Femur (tissue), 1 donor: ENCODE results near the gene FCN2.

Experiments used
- DNase-seq: peaks from one replicate; pipeline ENCODE4 v3.0.0-alpha.2; 2017

Gene FCN2

GRCh38 chr9:134913041-134913712 lies 32.6 kb downstream of the FCN2 start:
- DNase-seq = peak; percentile 4

GRCh38 chr9:134913713-134914500 lies 33.3 kb downstream of the FCN2 start:
- peak; percentile 6 for DNase-seq

- DNase-seq = peak; percentile 4
Observed at GRCh38 chr9:134914501-134914834, 33.9 kb downstream of the FCN2 start.

GRCh38 chr9:134915046-134915985 lies 34.7 kb downstream of the FCN2 start:
- DNase-seq = peak; percentile 6

- peak; percentile 7 for DNase-seq
Observed at GRCh38 chr9:134916161-134916665, 35.6 kb downstream of the FCN2 start.

GRCh38 chr9:134917431-134918373 lies 37.1 kb downstream of the FCN2 start, which contains the start of gene FCN1:
FCN1 (minus strand) TSS chr9:134917912; CDS start chr9:134917871, 41 bp downstream.
- DNase-seq = peak; percentile 24

GRCh38 chr9:134918646-134919045 lies 38.0 kb downstream of the FCN2 start:
- peak; percentile 12 for DNase-seq

GRCh38 chr9:134919303-134919702 lies 38.7 kb downstream of the FCN2 start:
- DNase-seq = peak; percentile 11

GRCh38 chr9:134922066-134922931 lies 41.7 kb downstream of the FCN2 start:
- peak; percentile 48 for DNase-seq

GRCh38 chr9:134922932-134923240 lies 42.3 kb downstream of the FCN2 start:
- DNase-seq = no peak

- peak; percentile 9 for DNase-seq
Observed at GRCh38 chr9:134923466-134923865, 42.9 kb downstream of the FCN2 start.

GRCh38 chr9:134925011-134925511 lies 44.5 kb downstream of the FCN2 start:
- peak; percentile 15 for DNase-seq

GRCh38 chr9:134928436-134929192 lies 48.0 kb downstream of the FCN2 start:
- peak; percentile 13 for DNase-seq

GRCh38 chr9:134929193-134930158 lies 48.9 kb downstream of the FCN2 start:
- DNase-seq = peak; percentile 59

- no peak for DNase-seq
Observed at GRCh38 chr9:134930398-134930797, 49.8 kb downstream of the FCN2 start.

- no peak for DNase-seq
Observed at GRCh38 chr9:134932171-134932570, 51.6 kb downstream of the FCN2 start.

GRCh38 chr9:134932606-134933005 lies 52.0 kb downstream of the FCN2 start:
- DNase-seq = no peak

- DNase-seq = no peak
Observed at GRCh38 chr9:134933076-134933659, 52.6 kb downstream of the FCN2 start.
